GM23338 (cell line): ENCODE measurements around the gene SELENOS. TPM values are rescaled to one million over a fixed set of nuclear protein-coding genes. Genes with fewer than 3 reads are reported as not detected.

Source experiments
- ATAC-seq: fragments of 200-7000 bp; cut with Tn5 transposase; 3 replicates; pipeline ENCODE4 v1.9.1; 2020
- DNase-seq: peaks from one replicate; pipeline ENCODE4 v3.0.0-alpha.2; 2015; ENCODE audit warnings: low spot score
- H2AFZ ChIP-seq: fragments of 200-600 bp; sonication (generic); 2 replicates; pipeline ENCODE4 v1.8.0; 2016; ENCODE audit warnings: antibody characterized with exemption, mild to moderate bottlenecking, moderate library complexity
- H3F3A ChIP-seq: fragments of 200-600 bp; sonication (generic); replicated peaks from 2 replicates; pipeline ENCODE4 v1.8.0; 2017; ENCODE audit warnings: antibody characterized with exemption, mixed run types, low read depth
- H3K27ac ChIP-seq: fragments of 200-600 bp; sonication (generic); 2 replicates; pipeline ENCODE4 v1.6.1; 2016; ENCODE audit warnings: low read depth
- H3K27me3 ChIP-seq: fragments of 200-600 bp; sonication (generic); 2 replicates; pipeline ENCODE4 v1.8.0; 2016; ENCODE audit warnings: mild to moderate bottlenecking, mixed run types, moderate library complexity; ENCODE audit not compliant: insufficient read depth
- H3K36me3 ChIP-seq: fragments of 200-600 bp; sonication (generic); 2 replicates; pipeline ENCODE4 v1.8.0; 2016; ENCODE audit warnings: mild to moderate bottlenecking; ENCODE audit not compliant: insufficient read depth
- H3K4me1 ChIP-seq: fragments of 200-600 bp; sonication (generic); 2 replicates; pipeline ENCODE4 v1.8.0; 2016; ENCODE audit warnings: mild to moderate bottlenecking, moderate library complexity; ENCODE audit not compliant: insufficient read depth
- H3K4me2 ChIP-seq: fragments of 200-600 bp; sonication (generic); 2 replicates; pipeline ENCODE4 v1.7.1; 2017; ENCODE audit warnings: mixed run types
- H3K4me3 ChIP-seq: fragments of 200-600 bp; sonication (generic); 2 replicates; pipeline ENCODE4 v1.6.1; 2016; ENCODE audit warnings: mixed run types
- H3K79me2 ChIP-seq: fragments of 200-600 bp; sonication (generic); replicated peaks from 2 replicates; pipeline ENCODE4 v1.8.0; 2017; ENCODE audit warnings: mild to moderate bottlenecking; ENCODE audit not compliant: insufficient read depth
- H3K9me2 ChIP-seq: fragments of 200-600 bp; sonication (generic); 2 replicates; pipeline ENCODE4 v1.8.0; 2017; ENCODE audit not compliant: insufficient read depth
- H4K20me1 ChIP-seq: fragments of 200-600 bp; sonication (generic); replicated peaks from 2 replicates; pipeline ENCODE4 v1.8.0; 2017; ENCODE audit warnings: mild to moderate bottlenecking; ENCODE audit not compliant: insufficient read depth
- H3K27ac Mint-ChIP-seq: 2 replicates; pipeline ENCODE4 v1.8.0; 2020; ENCODE audit warnings: inconsistent platforms, mild to moderate bottlenecking, moderate library complexity, mixed read lengths
- H3K27me3 Mint-ChIP-seq: 3 replicates; pipeline ENCODE4 v1.8.0; 2022; ENCODE audit warnings: low read depth, mild to moderate bottlenecking, moderate library complexity, mixed read lengths, inconsistent platforms; ENCODE audit not compliant: insufficient read depth, poor library complexity
- H3K36me3 Mint-ChIP-seq: 3 replicates; pipeline ENCODE4 v1.8.0; 2021; ENCODE audit warnings: low read depth, mild to moderate bottlenecking, inconsistent platforms, moderate library complexity, mixed read lengths
- H3K4me1 Mint-ChIP-seq: 3 replicates; pipeline ENCODE4 v1.8.0; 2020; ENCODE audit warnings: mild to moderate bottlenecking, inconsistent platforms, mixed read lengths
- H3K4me3 Mint-ChIP-seq: 3 replicates; pipeline ENCODE4 v1.8.0; 2021; ENCODE audit warnings: moderate library complexity, mild to moderate bottlenecking, inconsistent platforms, mixed read lengths
- H3K9me3 Mint-ChIP-seq: 3 replicates; pipeline ENCODE4 v1.8.0; 2020; ENCODE audit warnings: moderate library complexity, mild to moderate bottlenecking, inconsistent platforms, mixed read lengths
- CREB1 ChIP-seq: fragments of 250-450 bp; sonication (Bioruptor Pico); IDR thresholded peaks from 2 replicates; pipeline ENCODE4 v1.5.0; 2020; ENCODE audit warnings: low read depth, mild to moderate bottlenecking, moderate library complexity
- EZH2 ChIP-seq: fragments of 200-600 bp; sonication (generic); IDR thresholded peaks from one replicate; pipeline ENCODE4 v1.8.0; 2017; ENCODE audit warnings: antibody characterized with exemption, mild to moderate bottlenecking, low read depth; ENCODE audit not compliant: unreplicated experiment
- EZH2phosphoT487 ChIP-seq: fragments of 200-600 bp; sonication (generic); IDR thresholded peaks from one replicate; pipeline ENCODE4 v1.8.1; 2018; ENCODE audit warnings: antibody characterized with exemption; ENCODE audit not compliant: unreplicated experiment
- JUNB ChIP-seq: IDR thresholded peaks from one replicate; pipeline ENCODE4 v1.6.1; 2016; ENCODE audit warnings: antibody characterized with exemption; ENCODE audit not compliant: unreplicated experiment
- NANOG ChIP-seq: IDR thresholded peaks from 2 replicates; pipeline ENCODE4 v1.6.1; 2016; ENCODE audit warnings: antibody characterized with exemption, borderline replicate concordance
- POLR2AphosphoS5 ChIP-seq: IDR thresholded peaks from 2 replicates; pipeline ENCODE4 v1.6.1; 2016; ENCODE audit warnings: antibody characterized with exemption, low read depth
- STAT1 ChIP-seq: IDR thresholded peaks from one replicate; pipeline ENCODE4 v1.6.1; 2016; ENCODE audit warnings: antibody characterized with exemption; ENCODE audit not compliant: unreplicated experiment
- ZNF114 ChIP-seq: fragments of 250-450 bp; sonication (Bioruptor Pico); IDR thresholded peaks from 2 replicates; pipeline ENCODE4 v1.5.0; 2020; ENCODE audit warnings: mild to moderate bottlenecking, moderate library complexity
- ZNF331 ChIP-seq: fragments of 250-450 bp; sonication (Bioruptor Pico); IDR thresholded peaks from 2 replicates; pipeline ENCODE4 v1.5.0; 2020; ENCODE audit warnings: low read depth, mild to moderate bottlenecking, moderate library complexity
- polyA plus RNA-seq: library from polyadenylated mRNA; unstranded; fragments of >200 nt; fragmentation: Nextera tagmentation; extraction: Ambion mirVana; gene quantifications from 2 replicates; pipeline ENCODE4 v1.2.1, GENCODE V29; 2016
- total RNA-seq: library from RNA; depleted of rRNA; stranded (reverse); fragments of >200 nt; shearing (Covaris generic); gene quantifications from 2 replicates; pipeline ENCODE4 v1.2.3, GENCODE V29; 2014
- TF ChIP-seq, protein P1 (sequence below): fragments of 250-450 bp; sonication (Bioruptor Pico); IDR thresholded peaks from 2 replicates; pipeline ENCODE4 v1.5.0; 2020; ENCODE audit warnings: mild to moderate bottlenecking, moderate library complexity
- TF ChIP-seq, protein P2 (sequence below): IDR thresholded peaks from one replicate; pipeline ENCODE4 v1.6.1; 2018; ENCODE audit warnings: antibody characterized with exemption; ENCODE audit not compliant: unreplicated experiment
- TF ChIP-seq, protein P3 (sequence below), 2 experiments: fragments of 200-600 bp in 1 of 2; sonication (generic) in 1 of 2; conservative IDR thresholded peaks; 2 replicates each; pipeline versions ENCODE4 v1.5.1 to v1.6.1; 2016 to 2017; ENCODE audit warnings: antibody characterized with exemption in 2 of 2, low read depth in 2 of 2, mild to moderate bottlenecking in 2 of 2, moderate library complexity in 1 of 2
- TF ChIP-seq, protein P4 (sequence below): IDR thresholded peaks from 2 replicates; pipeline ENCODE4 v1.6.1; 2016; ENCODE audit warnings: antibody characterized with exemption

Gene SELENOS
- total and polyA plus RNA-seq, 2 experiments from 2014 or later, result 37.0 to 106 TPM

DNA sequence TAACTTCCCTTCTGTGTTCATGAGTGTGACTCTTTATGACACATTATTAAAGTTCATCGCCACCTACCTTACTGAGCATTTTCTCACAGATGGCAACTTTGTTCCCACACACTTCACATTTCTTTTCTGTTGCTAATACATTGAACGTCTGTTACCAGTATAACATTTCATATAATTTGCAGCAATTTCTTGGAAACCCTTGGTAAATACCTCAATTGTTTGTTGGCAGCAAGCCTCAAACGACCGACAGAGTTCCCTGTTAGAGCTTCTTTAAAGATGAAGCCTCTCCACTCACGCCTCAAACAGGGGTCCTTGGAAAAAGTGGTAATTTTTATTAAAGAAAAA lies 22.3 kb downstream of the SELENOS start:
- no peaks in the 10 kb centered on the region for H3K36me3 ChIP-seq
- no peak overlapping the region for H2AFZ ChIP-seq
- peaks cover 7% of the 10 kb centered on the region for H4K20me1 ChIP-seq
- H3K27me3 Mint-ChIP-seq, result peaks cover 16% of the 10 kb centered on the region
- TF ChIP-seq EZH2, result no peak
- TF ChIP-seq, protein P1, sequence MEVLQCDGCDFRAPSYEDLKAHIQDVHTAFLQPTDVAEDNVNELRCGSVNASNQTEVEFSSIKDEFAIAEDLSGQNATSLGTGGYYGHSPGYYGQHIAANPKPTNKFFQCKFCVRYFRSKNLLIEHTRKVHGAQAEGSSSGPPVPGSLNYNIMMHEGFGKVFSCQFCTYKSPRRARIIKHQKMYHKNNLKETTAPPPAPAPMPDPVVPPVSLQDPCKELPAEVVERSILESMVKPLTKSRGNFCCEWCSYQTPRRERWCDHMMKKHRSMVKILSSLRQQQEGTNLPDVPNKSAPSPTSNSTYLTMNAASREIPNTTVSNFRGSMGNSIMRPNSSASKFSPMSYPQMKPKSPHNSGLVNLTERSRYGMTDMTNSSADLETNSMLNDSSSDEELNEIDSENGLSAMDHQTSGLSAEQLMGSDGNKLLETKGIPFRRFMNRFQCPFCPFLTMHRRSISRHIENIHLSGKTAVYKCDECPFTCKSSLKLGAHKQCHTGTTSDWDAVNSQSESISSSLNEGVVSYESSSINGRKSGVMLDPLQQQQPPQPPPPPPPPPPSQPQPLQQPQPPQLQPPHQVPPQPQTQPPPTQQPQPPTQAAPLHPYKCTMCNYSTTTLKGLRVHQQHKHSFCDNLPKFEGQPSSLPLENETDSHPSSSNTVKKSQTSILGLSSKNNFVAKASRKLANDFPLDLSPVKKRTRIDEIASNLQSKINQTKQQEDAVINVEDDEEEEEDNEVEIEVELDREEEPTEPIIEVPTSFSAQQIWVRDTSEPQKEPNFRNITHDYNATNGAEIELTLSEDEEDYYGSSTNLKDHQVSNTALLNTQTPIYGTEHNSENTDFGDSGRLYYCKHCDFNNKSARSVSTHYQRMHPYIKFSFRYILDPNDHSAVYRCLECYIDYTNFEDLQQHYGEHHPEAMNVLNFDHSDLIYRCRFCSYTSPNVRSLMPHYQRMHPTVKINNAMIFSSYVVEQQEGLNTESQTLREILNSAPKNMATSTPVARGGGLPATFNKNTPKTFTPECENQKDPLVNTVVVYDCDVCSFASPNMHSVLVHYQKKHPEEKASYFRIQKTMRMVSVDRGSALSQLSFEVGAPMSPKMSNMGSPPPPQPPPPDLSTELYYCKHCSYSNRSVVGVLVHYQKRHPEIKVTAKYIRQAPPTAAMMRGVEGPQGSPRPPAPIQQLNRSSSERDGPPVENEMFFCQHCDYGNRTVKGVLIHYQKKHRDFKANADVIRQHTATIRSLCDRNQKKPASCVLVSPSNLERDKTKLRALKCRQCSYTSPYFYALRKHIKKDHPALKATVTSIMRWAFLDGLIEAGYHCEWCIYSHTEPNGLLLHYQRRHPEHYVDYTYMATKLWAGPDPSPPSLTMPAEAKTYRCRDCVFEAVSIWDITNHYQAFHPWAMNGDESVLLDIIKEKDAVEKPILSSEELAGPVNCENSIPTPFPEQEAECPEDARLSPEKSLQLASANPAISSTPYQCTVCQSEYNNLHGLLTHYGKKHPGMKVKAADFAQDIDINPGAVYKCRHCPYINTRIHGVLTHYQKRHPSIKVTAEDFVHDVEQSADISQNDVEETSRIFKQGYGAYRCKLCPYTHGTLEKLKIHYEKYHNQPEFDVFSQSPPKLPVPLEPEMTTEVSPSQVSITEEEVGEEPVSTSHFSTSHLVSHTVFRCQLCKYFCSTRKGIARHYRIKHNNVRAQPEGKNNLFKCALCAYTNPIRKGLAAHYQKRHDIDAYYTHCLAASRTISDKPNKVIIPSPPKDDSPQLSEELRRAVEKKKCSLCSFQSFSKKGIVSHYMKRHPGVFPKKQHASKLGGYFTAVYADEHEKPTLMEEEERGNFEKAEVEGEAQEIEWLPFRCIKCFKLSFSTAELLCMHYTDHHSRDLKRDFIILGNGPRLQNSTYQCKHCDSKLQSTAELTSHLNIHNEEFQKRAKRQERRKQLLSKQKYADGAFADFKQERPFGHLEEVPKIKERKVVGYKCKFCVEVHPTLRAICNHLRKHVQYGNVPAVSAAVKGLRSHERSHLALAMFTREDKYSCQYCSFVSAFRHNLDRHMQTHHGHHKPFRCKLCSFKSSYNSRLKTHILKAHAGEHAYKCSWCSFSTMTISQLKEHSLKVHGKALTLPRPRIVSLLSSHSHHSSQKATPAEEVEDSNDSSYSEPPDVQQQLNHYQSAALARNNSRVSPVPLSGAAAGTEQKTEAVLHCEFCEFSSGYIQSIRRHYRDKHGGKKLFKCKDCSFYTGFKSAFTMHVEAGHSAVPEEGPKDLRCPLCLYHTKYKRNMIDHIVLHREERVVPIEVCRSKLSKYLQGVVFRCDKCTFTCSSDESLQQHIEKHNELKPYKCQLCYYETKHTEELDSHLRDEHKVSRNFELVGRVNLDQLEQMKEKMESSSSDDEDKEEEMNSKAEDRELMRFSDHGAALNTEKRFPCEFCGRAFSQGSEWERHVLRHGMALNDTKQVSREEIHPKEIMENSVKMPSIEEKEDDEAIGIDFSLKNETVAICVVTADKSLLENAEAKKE (CRISPR knock-in tag), result no peak
- TF ChIP-seq, protein P2, sequence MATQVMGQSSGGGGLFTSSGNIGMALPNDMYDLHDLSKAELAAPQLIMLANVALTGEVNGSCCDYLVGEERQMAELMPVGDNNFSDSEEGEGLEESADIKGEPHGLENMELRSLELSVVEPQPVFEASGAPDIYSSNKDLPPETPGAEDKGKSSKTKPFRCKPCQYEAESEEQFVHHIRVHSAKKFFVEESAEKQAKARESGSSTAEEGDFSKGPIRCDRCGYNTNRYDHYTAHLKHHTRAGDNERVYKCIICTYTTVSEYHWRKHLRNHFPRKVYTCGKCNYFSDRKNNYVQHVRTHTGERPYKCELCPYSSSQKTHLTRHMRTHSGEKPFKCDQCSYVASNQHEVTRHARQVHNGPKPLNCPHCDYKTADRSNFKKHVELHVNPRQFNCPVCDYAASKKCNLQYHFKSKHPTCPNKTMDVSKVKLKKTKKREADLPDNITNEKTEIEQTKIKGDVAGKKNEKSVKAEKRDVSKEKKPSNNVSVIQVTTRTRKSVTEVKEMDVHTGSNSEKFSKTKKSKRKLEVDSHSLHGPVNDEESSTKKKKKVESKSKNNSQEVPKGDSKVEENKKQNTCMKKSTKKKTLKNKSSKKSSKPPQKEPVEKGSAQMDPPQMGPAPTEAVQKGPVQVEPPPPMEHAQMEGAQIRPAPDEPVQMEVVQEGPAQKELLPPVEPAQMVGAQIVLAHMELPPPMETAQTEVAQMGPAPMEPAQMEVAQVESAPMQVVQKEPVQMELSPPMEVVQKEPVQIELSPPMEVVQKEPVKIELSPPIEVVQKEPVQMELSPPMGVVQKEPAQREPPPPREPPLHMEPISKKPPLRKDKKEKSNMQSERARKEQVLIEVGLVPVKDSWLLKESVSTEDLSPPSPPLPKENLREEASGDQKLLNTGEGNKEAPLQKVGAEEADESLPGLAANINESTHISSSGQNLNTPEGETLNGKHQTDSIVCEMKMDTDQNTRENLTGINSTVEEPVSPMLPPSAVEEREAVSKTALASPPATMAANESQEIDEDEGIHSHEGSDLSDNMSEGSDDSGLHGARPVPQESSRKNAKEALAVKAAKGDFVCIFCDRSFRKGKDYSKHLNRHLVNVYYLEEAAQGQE, result no peak
- no peak for TF ChIP-seq STAT1
- TF ChIP-seq, protein P3, sequence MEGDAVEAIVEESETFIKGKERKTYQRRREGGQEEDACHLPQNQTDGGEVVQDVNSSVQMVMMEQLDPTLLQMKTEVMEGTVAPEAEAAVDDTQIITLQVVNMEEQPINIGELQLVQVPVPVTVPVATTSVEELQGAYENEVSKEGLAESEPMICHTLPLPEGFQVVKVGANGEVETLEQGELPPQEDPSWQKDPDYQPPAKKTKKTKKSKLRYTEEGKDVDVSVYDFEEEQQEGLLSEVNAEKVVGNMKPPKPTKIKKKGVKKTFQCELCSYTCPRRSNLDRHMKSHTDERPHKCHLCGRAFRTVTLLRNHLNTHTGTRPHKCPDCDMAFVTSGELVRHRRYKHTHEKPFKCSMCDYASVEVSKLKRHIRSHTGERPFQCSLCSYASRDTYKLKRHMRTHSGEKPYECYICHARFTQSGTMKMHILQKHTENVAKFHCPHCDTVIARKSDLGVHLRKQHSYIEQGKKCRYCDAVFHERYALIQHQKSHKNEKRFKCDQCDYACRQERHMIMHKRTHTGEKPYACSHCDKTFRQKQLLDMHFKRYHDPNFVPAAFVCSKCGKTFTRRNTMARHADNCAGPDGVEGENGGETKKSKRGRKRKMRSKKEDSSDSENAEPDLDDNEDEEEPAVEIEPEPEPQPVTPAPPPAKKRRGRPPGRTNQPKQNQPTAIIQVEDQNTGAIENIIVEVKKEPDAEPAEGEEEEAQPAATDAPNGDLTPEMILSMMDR (conservative IDR thresholded peaks at IDR 0.05; ENCODE audit: low read depth in 2 of 2), result no peak
- TF ChIP-seq NANOG, result no peak
- TF ChIP-seq ZNF114 (CRISPR knock-in tag), result no peak
- no peak for TF ChIP-seq ZNF331 (CRISPR knock-in tag)
- TF ChIP-seq, protein P4, sequence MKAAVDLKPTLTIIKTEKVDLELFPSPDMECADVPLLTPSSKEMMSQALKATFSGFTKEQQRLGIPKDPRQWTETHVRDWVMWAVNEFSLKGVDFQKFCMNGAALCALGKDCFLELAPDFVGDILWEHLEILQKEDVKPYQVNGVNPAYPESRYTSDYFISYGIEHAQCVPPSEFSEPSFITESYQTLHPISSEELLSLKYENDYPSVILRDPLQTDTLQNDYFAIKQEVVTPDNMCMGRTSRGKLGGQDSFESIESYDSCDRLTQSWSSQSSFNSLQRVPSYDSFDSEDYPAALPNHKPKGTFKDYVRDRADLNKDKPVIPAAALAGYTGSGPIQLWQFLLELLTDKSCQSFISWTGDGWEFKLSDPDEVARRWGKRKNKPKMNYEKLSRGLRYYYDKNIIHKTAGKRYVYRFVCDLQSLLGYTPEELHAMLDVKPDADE, result no peak
- TF ChIP-seq EZH2phosphoT487, result no peak
- no peak for TF ChIP-seq JUNB
- no peak for TF ChIP-seq CREB1
- no peak for TF ChIP-seq POLR2AphosphoS5
- peaks cover 14% of the 10 kb centered on the region for H3K4me1 ChIP-seq
- no peak for DNase-seq
- H3K27me3 ChIP-seq, result peaks cover 17% of the 10 kb centered on the region
- H3K79me2 ChIP-seq, result peaks cover 8% of the 10 kb centered on the region
- H3F3A ChIP-seq, result peaks cover 4% of the 10 kb centered on the region; the same call in 1 of the 2 replicates
- no peak overlapping the region for H3K4me2 ChIP-seq
- H3K36me3 Mint-ChIP-seq, result peaks cover 3% of the 10 kb centered on the region; the same call in 1 of the 3 replicates
- H3K9me2 ChIP-seq, result no peaks in the 10 kb centered on the region
- no peak overlapping the region for H3K27ac ChIP-seq
- no peak for ATAC-seq
- no peaks in the 10 kb centered on the region for H3K9me3 Mint-ChIP-seq
- H3K4me3 ChIP-seq, result no peak overlapping the region
- H3K4me3 Mint-ChIP-seq, result no peak overlapping the region
- no peak overlapping the region for H3K27ac Mint-ChIP-seq
- peaks cover 45% of the 10 kb centered on the region for H3K4me1 Mint-ChIP-seq
